HG02840 (cell line): ENCODE results near the gene ATF4.
A peak's percentile ranks its signal among the peaks of the same experiment; 100 is the strongest.

Experiments used
- ATAC-seq: cut with Tn5 transposase; IDR thresholded peaks from one replicate; pipeline ENCODE4 v1.9.1; 2021; ENCODE audit warnings: mild to moderate bottlenecking, moderate library complexity, moderate number of reproducible peaks; ENCODE audit not compliant: unreplicated experiment, low FRiP score

Gene ATF4

GRCh38 chr22:39520226-39521105 lies at the start of gene ATF4:
Gene ATF4, plus strand, starts transcription at chr22:39520562. Its CDS starts 884 bp downstream, at chr22:39521446.
- ATAC-seq = peak; percentile 50

GRCh38 chr22:39471381-39472141 lies 48.8 kb upstream of the ATF4 start:
- no peak for ATAC-seq

- no peak for ATAC-seq
Measured at GRCh38 chr22:39472570-39473556, 47.5 kb upstream of the ATF4 start.

DNA sequence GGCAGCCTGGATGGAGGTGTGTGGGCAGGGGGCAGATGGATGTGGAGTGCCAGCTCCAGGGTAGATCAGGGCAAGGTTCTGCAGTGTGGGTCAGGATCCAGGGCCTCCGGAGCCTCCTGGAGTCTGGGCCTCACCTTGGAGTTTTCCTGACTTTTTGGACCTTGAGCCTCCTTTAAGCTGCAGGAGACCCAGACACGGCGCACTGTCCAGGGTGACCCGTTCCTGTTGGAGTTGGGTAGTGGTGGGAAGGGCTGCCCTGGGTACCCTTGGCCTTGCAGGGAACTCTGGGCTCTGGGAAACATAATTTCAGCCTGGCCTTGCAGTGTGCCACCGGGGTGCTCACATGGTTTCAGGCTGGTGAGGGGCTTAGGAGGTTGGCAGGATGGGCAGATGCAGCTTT lies 46.5 kb upstream of the ATF4 start:
- no peak for ATAC-seq

DNA sequence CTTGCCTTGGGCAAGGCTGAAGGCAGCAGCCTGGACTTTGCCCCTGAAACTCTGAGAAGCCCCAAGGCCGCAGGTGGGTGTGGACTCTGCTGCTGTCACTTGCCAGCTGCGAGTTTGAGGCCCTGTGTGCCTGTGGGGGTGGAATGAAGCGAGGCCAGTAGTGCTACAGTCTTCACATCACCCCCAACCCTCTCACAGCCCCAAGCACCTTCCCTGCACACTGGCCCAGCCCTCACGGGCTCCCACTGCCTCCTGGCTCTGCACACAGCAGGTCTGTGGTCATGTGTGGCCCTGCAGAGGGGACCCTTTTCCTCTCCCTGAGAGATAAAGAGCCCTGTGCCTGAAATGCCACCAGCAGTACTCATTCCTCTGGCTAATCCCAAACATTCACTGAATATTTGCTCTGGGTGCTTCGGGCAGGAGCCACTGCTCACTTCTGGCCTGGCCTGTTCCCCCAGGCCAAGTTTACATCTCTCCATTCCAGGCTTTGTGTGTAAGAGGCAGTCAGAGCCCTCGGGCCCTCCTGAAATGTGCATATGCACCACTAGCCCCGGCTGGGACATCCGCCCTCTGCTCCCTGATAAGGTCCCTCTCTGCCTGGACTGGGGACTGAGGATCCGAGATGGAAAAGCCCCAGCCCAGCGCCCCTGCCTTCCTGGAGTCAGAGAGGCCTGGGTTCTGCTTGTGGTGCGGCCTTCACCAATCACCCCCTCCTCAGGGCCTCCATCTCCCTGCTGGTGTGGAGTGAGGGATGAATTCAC lies 45.8 kb upstream of the ATF4 start:
- ATAC-seq = no peak

DNA sequence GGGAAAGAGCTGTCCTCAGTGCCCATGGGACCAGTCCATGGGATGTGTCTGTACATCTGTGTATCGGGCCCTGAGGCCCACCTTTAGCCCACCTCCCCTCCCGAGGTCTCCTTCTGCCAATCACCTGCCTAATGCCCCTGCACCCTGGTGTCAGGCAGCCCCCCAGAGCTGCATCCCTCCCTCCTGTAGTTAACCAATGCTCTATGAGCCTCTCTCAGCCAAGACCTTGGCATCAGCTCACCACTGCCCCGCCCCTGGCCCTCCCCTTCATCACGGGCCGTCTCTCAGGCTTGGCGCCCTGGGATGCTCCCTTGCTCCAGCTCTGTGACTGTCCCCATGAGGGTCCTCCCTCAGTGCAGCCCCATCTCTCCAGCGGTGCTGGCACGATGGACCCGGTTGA lies 45.0 kb upstream of the ATF4 start:
- no peak for ATAC-seq

GRCh38 chr22:39475902-39476301 lies 44.5 kb upstream of the ATF4 start:
- no peak for ATAC-seq

- ATAC-seq = no peak
Measured at GRCh38 chr22:39476664-39477063, 43.7 kb upstream of the ATF4 start.

DNA sequence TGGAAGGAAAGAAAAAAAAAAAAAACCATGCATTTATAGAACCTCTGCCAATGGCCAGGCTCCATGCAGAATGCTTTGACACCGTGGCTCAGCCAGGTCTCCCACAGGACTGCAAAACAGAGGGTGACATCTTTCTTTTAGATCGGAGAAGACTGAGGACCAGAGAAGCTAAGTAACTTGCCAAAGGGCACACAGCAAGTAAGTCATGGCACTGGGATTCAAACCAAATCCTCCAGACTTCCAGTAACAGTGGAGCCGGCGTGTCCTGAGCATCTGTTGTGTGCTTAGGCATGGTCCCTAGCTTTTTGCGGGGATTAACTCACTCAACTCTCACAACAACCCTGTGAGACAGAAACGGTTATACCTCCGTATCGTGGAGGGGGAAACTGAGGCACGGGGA lies 42.8 kb upstream of the ATF4 start:
- ATAC-seq = no peak

GRCh38 chr22:39478441-39478850 lies 41.9 kb upstream of the ATF4 start:
- ATAC-seq = no peak

DNA sequence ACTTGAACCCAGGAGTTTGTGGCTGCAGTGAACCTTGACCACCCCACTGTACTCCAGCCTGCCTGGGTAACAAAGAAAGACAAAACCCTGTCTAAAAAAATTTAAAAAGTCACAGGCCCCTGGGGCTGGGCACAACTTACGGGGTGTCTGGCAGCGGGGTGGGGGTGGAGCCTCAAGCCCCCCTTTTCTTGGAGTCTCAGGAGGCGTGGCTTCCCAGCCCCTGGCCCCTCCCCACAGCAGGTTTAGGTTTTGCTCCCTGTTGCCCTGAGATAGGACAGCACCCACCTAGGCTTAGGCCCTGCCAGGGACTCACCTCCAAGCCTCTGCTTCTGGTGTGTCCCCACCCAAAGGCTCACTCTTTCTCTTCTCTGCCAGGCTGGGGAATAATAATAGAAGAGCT lies 41.1 kb upstream of the ATF4 start:
- no peak for ATAC-seq

DNA sequence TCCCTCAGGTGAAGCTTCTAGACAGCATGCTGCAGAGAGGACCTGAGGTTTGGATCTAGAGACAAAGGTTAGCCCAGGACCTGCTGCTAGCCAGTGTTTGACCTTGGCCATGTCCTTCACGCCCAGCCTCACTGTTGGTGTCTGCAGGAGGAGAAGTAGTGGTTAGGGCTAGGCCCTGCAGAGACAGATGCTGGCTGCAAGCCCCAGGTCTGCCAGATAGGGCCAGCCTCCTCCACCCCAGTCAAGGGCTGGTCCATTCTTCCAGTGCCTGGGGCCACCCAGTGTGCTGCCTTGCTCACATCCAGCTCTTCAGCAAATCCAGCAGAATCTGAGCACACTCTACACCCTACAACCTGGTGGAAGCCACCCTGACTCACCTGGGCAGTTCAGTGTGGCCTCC lies 39.8 kb upstream of the ATF4 start:
- ATAC-seq = no peak

DNA sequence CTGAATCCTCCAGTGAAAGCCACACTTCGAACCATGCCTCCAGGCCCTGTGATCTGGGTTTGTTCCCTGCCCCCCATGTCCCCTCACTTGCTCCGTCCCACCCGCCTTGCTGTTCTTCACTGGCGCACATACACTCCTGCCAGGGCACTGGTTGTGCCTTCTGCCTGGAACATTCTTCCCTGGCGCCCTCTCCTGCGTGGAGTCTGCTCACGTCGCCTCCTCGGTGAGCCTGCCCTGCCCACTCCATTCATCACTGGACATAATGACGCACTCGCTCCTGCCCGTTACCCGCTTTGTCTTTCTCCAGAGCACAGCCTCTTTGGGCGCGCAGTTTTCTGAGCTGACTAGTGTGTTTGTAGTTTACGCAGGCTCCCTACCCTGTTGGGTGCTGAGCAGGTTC lies 39.3 kb upstream of the ATF4 start:
- ATAC-seq = no peak

DNA sequence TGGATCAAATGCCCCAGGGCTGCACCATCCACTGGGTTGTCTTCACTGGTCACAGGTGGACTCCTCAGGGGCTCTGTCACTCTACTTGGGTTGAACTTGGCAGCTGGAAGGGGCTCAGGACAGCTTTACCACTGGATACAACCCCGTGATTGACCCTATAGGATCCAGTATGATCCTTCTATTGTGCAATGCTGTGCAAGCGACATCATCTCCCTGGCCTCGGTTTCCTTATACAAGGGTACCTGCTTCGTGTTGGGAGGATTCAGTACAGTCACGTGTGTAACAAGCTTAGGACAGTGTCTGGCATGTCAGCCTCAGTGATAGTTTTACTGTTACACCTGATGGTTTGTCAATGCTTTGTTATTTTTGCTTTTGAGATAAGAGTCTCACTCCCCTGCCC lies 38.8 kb upstream of the ATF4 start:
- ATAC-seq = no peak

DNA sequence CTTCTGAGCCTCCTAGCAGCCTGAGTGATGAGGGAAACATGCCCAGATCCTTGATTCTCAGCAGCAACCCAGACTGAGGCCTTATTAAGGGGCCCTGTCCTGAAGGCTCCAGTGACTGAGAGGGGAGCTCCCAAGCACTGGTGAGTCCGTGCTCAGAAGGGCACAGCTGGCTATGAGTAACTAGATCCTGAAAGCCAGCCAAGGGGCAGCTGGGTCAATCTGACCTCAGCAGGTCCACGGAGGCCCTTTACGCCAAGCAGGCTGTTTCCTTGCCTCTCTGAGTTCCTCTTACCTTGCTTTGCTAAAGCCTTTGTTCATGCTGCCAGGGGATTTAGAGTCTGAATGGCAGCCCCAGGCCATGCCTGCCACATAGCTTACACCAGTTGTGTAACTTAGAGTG lies 37.6 kb upstream of the ATF4 start:
- no peak for ATAC-seq

- ATAC-seq = no peak
Measured at GRCh38 chr22:39486951-39487825, 33.2 kb upstream of the ATF4 start.

DNA sequence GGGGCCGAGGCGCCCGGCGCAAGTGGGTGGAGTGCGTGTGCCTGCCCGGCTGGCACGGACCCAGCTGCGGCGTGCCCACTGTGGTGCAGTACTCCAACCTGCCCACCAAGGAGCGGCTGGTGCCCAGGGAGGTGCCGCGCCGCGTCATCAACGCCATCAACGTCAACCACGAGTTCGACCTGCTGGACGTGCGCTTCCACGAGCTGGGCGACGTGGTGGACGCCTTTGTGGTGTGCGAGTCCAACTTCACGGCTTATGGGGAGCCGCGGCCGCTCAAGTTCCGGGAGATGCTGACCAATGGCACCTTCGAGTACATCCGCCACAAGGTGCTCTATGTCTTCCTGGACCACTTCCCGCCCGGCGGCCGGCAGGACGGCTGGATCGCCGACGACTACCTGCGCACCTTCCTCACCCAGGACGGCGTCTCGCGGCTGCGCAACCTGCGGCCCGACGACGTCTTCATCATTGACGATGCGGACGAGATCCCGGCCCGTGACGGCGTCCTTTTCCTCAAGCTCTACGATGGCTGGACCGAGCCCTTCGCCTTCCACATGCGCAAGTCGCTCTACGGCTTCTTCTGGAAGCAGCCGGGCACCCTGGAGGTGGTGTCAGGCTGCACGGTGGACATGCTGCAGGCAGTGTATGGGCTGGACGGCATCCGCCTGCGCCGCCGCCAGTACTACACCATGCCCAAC lies 32.4 kb upstream of the ATF4 start:
- no peak for ATAC-seq

- no peak for ATAC-seq
Measured at GRCh38 chr22:39488563-39489083, 31.7 kb upstream of the ATF4 start.
